Activated T-helper 9 cell treated with anti-CD3 and anti-CD28 coated beads, Interleukin-2, amount 50 U/mL, for 16 hours (primary cell): Measurements from ENCODE around the gene DCLK1.

Experiments used
- DNase-seq: peaks from one replicate; pipeline ENCODE4 v3.0.0-alpha.2; 2020; ENCODE audit warnings: low read depth

Gene DCLK1

GRCh38 chr13:35785576-35786303 lies 345.4 kb downstream of the DCLK1 start:
- DNase-seq, result no peak

DNA sequence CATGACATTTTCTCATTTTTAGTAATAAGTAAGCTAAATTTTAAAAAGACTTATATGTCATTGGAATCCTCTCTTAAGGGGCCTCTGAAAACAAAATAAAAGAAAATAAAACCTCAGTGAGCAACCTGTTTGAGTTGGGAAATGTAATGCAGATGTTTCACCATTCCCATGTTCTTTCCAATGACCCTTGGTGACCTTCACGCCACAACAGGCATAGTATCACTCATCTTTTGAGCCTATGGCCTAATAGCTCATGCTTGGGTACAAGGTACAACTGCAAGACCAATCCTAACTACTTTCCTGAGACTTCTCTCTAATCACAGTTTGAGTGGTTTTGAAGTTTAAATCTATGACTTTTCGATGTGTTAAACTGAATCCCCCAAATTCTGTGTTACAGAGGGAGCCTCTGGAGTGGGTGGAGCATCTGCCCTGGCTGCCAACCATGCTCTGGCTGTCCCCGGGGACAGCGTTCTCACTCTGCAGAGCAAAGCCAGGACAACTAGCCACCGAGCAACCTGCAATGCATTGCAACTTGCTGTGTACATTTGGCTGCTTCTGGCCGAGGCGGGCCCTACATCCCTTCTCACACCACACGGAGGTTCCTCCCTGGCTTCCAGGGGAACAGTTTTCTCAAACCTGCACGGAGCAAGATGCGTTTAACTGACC lies 346.8 kb downstream of the DCLK1 start:
- no peak for DNase-seq

DNA sequence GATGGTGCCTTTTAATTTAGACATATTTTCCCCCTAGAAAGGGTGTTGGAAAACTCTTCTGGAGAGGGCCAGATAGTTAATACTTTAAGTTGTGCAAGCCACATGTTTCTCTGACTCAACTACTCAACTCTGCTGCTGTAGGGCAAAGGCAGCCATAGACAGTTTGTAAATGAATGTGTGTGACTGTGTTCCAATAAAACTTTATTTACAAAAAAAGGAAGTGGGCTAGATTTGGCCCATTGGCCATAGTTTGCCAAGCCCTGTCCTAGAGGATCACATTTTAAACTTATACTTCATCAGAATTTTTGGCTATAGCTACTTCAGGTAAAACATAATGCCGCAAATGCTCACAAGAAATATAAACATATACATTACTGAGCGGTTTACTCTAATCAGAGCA lies 348.4 kb downstream of the DCLK1 start:
- DNase-seq, result no peak

GRCh38 chr13:35781036-35782000 lies 349.9 kb downstream of the DCLK1 start:
- DNase-seq, result no peak

DNA sequence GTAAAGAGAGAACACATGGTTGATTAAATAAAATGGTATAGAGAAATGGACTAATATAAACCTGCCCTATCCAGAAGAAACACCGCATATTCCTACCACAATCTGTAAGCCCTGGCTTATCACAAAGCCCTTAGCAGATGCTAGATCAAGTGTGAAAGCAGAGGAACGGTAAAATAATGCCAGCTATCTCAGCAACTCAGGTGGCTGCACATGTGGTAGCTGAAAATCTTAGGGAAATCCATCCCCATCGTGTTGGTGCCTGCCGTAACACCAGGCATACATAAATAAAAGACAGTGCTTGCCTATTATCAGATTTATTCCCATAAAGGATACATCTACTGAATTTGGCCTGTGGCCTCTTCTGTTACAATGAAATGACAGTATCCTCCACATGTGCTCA lies 350.6 kb downstream of the DCLK1 start:
- DNase-seq, result no peak

- DNase-seq, result no peak
Observed at GRCh38 chr13:35771898-35772297, 359.3 kb downstream of the DCLK1 start.

- no peak for DNase-seq
Observed at GRCh38 chr13:35770756-35771297, 360.4 kb downstream of the DCLK1 start.

DNA sequence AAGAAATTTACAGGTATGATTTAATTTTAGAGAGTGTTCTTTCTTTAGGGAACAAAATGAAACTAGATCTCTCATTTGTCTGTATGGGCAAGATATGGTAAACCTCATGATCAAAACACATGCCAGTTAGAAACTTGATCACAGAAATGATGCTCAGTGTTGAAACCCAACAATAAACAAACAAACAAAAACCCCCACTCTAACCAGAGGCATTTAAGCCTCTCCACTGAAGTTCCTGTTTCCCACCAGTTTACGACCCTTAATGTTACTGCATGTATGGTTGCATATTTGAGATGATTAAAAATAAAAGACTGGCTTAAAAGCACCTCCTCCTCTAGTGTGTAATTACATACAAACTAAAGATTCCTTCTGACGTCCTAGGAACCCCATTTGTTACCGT lies 361.4 kb downstream of the DCLK1 start:
- DNase-seq, result no peak

- DNase-seq, result no peak
Observed at GRCh38 chr13:35768551-35768950, 362.6 kb downstream of the DCLK1 start.

- DNase-seq, result no peak
Observed at GRCh38 chr13:35768073-35768472, 363.1 kb downstream of the DCLK1 start.

GRCh38 chr13:35767256-35767976 lies 363.8 kb downstream of the DCLK1 start:
- DNase-seq, result no peak

GRCh38 chr13:35766663-35767062 lies 364.5 kb downstream of the DCLK1 start:
- no peak for DNase-seq

DNA sequence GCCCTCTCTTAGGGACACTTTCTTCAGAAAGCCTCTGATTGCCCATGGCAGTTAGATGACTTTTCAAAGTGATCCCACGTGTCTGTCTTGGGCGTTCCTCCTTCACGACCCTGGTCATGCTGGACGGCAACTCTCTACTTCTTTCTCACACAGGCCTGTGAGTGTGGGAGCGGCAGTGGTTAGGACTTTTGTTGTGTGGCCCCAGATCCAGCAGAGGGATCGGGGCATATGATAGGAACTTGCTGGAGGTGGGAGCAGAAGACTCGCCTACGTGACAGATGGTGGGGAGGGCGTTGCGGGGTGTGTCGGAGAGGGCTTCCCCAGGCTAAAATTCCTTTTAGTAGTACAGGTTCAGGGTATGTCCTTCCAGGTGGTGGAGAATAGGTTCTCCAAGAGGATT lies 365.2 kb downstream of the DCLK1 start:
- no peak for DNase-seq

DNA sequence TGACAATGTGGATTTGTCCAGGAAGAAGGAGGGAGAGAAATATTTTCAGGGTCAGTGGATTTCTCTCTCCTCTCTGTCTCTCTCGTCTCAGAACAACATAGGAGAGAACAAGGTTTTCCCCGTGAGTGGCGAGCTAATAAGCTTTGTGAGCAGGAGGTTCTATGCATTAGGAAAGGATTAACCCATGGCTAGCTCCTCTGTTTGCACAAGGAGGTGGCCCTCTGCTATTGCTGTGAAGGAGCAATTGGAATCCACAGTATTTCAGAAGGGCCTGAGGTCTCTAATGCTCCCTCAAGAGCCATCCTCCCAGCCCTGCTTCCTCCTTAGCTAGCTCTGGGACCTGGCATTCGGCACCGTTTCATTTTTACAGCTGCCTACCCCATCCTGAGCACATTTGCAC lies 365.8 kb downstream of the DCLK1 start:
- no peak for DNase-seq

GRCh38 chr13:35764326-35765015 lies 366.7 kb downstream of the DCLK1 start:
- no peak for DNase-seq

DNA sequence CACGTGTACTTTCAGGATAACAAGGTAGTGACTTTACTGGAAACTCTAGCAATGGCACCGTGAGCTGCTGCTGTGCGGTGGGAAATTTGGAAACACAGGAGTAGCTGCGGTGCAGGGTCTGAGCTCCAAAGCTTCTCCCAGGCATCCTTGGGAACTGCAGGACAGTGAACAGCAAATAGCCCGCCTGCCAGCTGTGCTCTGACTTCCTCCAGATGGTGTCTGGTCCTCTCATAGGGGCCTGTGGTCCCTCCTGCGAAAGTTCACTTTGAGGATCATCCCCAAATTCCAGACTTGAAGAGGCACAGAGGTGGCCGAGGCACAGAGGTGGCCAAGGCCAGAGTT lies 367.4 kb downstream of the DCLK1 start:
- DNase-seq, result no peak

DNA sequence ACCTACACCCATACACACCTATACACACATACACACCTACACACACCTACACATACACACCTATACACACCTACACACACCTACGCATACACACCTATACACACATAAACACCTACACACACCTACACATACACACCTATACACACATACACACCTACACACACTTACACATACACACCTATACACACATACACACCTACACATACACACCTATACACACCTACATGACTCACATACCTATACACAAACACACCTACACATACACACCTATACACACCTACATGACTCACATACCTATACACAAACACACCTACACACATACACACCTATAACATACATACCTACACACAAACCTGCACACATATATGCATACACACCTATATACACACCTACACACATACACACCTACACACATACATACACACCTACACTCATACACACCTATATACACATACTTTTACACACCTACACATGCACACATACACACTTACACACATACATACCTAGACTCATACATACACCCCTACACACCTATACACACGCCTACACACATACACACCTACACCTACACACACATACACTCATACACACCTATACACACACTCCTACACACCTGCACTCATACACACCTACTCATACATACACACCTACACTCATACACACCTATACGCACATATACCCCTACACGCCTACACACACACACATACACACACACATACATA lies 368.0 kb downstream of the DCLK1 start:
- no peak for DNase-seq

DNA sequence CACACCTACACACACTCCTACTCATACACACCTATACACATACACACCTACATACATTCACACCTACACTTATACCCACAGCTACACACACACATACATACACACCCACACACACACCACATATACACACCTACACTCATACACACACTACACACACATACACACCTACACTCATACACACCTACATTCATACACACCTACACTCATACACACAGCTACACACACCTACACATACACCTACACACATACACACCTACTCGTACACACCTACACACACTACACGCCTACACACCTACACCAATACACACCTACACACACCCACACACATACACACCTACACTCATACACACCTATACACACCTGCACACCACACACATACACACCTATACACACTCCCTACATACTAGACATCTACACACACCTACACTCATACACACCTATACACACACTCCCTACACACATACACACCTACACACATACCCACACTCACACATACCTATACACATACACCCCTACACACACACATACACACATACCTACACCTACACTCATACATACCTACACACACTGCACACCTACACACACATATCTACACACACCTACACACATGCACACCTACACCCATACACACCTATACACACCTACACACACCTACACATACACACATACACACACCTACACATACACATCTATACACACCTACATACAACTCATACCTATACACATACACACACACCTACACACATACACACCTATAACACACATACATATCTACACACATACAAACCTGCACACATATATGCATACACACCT lies 369.5 kb downstream of the DCLK1 start:
- DNase-seq, result no peak

DNA sequence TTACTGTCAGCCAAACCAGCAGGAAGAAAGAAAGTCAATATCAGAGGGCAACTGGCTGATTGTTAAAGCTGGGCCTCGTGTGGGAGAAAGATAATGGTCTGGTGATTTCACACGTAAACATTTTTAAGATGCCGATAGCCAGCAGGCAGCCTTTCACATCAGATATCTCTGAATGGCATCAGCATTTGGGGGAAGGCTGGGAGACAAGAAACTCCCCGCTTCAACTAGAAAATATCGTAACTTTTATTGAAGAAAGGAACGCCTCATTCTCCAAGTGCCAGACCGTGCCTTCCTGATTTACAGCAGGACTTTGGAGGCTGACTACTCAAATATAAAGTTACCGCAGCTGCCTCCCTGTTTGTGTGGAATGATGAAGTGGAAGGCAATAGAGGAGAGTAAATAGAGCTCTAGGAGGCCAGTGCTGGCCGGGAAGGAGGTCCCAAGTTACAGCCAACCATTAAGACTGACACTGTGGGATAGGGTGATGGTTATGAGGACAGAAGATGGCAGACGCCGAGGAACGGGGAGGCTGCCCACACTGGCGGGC lies 370.4 kb downstream of the DCLK1 start:
- no peak for DNase-seq
